NCI-H2107 (cell line): ENCODE data around the gene C5AR1.
"Not testable (repeated sequence)": the region's sequence is repeated elsewhere in the genome, so short reads cannot be mapped to it uniquely, and the experiment has no call there.

Source experiments
- DNase-seq: peaks from one replicate; lab custom pipeline; 2025; lab: John Stamatoyannopoulos, UW

Gene C5AR1

DNA sequence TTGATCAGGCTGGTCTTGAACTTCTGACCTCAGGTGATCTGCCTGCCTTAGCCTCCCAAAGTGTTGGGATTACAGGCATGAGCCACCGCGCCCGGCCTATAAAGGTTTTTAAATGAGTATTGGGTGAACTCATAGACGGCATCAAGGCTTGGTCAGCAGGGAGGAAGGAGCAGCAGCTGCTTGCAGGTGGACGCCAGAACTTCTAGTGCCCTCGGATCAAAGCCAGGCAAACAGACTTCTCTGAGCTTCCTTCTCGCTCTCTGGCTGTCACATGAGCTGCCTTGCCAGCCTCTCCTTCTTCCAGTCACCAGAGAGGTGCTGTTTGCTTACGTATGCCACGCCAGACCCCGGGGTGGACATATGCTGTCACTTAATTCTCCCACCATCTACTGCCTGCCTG lies 55.8 kb downstream of the C5AR1 start:
- not testable (repeated sequence) for DNase-seq

GRCh38 chr19:47370045-47370611 lies 60.5 kb downstream of the C5AR1 start:
- DNase-seq: no peak

DNA sequence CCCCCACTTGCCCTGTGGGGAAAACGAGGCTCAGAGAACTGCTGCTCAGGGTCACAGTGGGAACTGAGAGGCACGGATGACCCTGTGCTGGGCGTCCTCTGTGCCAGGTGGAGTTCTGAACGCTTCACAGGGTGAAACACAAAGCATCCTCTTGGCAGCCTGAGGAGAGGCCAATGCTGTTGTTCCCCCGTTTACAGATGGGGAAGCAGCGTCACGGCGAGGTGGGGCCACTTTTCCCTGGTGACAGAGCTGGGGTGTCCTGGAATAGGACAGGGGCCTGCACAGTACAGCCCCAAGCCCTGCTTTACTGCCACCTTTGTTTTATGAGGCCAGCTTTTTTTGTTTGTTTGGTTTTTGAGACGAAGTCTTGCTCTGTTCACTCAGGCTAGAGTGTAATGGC lies 61.6 kb downstream of the C5AR1 start:
- DNase-seq: no peak
